Lower leg skin (tissue), 3 donors: ENCODE data around the gene REV3L.

Experiments
- POLR2A ChIP-seq, 2 donors: fragments of 450-650 bp; IDR thresholded peaks; one replicate each; pipeline ENCODE4 v1.6.1; 2016 to 2017; ENCODE audit warnings: antibody characterized with exemption in 2 of 2, mild to moderate bottlenecking in 1 of 2, moderate library complexity in 1 of 2
- TF ChIP-seq, protein P1 (sequence below), 3 donors: fragments of 450-650 bp; IDR thresholded peaks; one replicate each; pipeline ENCODE4 v1.5.1; 2016; ENCODE audit warnings: antibody characterized with exemption in 3 of 3, mild to moderate bottlenecking in 3 of 3, moderate library complexity in 2 of 3

DNA sequence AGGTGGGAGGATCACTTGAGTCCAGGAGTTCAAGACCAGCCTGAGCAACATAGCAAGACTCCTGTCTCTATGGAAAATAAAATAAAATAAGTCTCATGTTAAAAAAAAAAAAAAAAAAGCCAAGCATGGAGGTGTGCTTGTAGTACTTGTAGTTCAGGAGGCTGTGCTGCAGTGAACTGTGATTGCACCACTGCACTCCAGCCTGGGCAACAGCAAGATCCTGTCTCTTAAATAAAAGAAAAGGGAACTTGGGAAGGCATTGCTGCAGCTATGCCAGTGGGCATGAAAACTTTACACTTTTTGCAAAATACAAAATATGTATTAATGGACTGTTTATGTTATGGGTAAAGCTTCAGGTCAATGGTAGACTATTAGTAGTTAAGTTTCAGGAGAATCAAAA lies 37.5 kb upstream of the REV3L start:
- TF ChIP-seq, protein P1, sequence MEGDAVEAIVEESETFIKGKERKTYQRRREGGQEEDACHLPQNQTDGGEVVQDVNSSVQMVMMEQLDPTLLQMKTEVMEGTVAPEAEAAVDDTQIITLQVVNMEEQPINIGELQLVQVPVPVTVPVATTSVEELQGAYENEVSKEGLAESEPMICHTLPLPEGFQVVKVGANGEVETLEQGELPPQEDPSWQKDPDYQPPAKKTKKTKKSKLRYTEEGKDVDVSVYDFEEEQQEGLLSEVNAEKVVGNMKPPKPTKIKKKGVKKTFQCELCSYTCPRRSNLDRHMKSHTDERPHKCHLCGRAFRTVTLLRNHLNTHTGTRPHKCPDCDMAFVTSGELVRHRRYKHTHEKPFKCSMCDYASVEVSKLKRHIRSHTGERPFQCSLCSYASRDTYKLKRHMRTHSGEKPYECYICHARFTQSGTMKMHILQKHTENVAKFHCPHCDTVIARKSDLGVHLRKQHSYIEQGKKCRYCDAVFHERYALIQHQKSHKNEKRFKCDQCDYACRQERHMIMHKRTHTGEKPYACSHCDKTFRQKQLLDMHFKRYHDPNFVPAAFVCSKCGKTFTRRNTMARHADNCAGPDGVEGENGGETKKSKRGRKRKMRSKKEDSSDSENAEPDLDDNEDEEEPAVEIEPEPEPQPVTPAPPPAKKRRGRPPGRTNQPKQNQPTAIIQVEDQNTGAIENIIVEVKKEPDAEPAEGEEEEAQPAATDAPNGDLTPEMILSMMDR (IDR thresholded peaks at IDR 0.05), result no peak
- TF ChIP-seq POLR2A (IDR thresholded peaks at IDR 0.05), result no peak
